Hematopoietic multipotent progenitor cell treated with erythropoietin and hydrocortisone succinate and interleukin-3 and kit ligand, for 8 days (in vitro differentiated cells): ENCODE results near the gene MVD.
"Not testable (repeated sequence)": the region's sequence is repeated elsewhere in the genome, so short reads cannot be mapped to it uniquely, and the experiment has no call there.

Experiments
- DNase-seq: peaks from one replicate; pipeline ENCODE4 v3.0.0-alpha.2; 2015

MVD gene

DNA sequence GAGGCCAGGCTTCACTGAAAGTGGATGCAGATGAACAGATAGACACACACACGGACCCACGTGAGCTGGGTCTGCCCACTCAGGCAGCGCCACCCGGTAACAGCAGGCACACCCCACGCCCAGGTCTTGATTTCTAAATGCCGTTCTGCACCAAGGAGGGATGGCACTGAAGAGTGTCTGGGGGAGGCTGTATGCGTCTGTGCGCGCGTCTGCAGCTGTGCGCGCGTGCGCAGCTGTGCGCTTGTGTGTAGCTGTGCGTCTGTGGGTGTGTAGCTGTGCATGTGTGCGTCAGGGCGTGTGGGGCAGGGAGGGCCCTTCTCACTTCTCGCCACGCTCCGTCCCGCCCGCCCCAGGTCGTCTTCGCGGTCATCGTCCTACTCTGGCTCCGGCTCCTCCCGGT lies 40.0 kb downstream of the MVD start:
- no peak for DNase-seq

DNA sequence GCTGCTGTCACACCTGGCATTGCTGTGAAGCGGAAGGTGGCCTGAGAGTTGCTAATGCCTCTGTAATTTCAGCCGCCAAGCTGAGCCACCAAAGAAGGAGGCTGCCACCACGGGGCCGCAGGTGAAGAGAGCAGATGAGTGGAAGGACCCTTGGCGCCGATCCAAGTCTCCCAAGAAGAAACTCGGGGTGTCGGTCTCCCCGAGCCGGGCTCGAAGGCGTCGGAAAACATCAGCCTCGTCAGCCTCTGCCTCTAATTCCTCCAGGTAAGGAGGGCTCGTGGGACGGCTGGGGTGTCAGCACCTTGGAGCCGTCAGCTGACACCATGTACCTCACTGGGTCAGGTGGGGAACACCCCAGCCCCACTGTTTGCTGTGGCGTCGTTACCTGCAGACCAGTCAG lies 40.8 kb downstream of the MVD start:
- no peak for DNase-seq

DNA sequence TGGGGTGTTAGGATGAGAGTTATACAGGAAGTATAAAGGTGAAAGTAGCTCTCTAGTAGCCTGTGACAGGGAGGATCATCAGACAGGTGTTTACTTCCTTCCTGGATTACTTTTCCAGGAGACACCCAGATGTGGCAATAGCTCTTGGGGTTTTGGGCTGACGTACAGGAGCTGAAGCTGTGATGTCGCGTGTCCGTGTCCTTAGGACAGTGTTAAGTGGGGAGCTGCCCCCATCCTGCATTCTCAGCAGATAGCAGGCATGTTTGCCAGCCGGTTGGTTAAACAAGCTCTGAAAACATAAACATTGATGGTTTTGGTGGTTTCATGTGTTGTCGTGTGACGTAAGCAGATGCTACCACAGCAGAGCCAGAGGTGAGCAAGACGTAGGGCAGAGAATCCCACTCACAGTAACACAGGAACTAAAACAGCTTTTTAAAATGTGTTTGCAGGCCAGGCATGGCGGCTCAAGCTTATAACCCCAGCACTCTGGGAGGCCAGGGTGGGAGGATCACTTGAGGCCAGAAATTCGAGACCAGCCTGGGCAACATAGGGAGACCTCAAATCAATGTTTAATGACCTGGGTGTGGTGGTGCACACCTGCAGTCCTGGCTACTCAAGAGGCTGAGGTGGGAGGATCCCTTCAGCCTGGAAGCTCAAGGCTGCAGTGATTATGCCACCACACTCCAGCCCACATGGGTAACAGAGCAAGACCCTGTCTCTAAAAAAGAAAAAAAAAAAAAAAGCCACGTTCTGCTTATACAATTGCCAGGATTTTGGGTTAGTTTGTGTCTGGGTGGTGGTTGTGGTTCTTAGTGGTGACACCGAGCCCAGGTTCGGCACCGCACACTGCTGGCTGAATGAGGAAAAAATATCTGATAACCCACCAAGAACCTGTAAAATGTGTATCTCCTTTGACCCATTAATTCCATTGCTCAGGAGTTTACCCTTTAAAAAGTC lies 42.8 kb downstream of the MVD start:
- no peak for DNase-seq

DNA sequence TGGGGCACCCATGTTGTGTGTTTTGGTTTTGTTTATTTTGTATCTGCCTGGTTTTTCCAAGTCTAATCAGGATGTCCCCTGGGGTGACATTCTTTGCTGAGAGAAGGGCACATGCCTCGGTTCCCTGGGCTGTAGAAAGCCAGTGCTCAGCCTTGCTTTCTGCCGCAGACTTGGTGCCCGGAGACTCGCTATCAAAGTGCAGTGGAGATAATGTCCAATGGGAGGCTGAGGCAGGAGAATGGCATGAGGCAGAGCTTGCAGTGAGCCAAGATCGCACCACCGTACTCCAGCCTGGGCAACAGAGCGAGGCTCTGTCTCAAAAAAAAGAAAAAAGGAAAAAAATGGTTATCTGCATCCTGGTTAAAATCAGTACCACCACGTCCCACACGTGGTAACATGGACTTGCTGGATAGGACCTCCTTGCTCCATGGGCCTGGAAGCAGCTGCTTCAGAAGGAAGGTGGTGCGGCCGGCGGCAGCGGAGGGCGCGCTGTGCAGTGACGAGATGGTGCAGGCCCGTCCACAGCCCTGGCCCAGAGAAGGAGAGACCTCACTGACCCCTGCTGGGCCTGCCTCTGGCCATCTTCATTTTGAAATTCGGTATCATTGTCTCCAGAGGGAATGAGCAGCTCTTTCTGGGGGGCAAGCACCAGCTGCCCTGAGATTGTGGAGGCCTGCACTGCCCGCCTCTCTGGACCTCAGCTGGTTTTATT lies 43.8 kb downstream of the MVD start:
- no peak for DNase-seq

DNA sequence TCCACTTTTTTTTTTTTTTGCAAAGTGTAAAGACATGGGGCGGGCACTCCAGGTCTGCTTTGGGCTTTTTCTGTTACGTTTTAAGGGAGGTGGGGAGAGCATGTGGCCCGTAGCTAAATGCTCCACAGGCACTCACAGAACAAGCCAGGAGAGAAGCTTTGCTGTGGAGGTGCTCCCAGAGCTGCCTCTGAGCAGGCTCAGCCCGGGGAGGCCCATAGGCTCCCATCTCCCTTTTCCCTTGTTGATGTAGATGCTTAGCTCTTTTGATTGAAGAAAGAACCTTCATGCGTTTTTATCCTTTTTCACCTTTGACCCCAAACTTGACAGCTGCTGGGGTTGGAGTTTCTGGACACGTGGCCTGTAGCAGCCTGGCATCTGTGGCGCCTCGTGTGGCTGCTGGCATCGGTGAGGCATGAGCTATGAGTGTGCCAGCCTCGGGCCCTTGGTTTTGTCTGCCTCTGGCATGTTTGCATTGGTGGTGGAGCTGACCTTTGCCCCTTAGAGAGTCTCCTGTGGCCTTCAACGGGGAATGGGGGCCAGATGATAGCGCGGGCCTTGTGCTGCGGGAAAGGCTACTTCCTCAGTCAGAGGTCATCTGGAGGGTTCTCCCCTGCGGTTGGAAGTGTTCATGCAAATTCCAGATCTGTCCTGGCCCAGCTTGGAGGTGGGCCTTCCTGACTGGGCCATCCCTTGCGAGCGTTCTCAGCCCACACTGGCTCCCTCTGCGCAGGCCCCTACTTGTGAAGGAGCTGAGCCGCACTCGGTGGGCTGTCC lies 44.5 kb downstream of the MVD start:
- no peak for DNase-seq

DNA sequence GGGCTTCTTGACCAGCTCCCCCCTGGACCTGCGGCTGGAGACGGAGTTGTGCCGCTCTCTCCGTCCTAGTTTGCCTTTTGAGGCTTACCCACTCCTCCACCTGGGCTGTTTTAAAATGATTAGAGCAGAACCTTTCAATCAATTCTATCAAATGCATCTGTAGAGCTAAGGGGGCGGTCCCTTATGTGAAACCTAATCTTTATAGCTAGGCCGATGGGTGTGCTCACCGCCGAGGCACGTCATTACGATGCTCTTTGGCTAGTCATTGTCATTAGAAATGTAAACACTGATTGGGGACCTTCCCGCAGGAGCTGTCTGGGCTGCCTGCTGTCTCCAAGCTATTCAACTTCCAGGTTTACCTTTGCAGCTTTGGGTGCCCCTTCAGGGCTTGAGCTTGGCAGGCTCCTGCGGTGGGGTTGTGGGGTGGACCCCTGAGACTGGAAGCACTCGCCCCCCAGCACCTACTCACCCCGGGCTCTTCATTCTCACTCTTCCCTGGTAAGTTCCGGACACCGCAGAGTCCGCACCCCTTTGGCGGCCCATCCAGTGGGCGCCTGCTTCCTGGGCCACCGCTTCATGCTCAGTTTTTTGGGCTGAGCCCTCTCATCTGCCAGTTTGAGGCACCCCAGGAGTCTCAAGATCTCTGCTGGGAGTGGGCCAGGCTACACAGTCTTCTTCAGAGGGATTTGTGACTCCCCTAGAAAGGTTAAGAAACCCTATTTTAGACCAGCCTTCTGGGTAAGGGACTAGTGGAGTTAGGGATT lies 45.4 kb downstream of the MVD start:
- no peak for DNase-seq

DNA sequence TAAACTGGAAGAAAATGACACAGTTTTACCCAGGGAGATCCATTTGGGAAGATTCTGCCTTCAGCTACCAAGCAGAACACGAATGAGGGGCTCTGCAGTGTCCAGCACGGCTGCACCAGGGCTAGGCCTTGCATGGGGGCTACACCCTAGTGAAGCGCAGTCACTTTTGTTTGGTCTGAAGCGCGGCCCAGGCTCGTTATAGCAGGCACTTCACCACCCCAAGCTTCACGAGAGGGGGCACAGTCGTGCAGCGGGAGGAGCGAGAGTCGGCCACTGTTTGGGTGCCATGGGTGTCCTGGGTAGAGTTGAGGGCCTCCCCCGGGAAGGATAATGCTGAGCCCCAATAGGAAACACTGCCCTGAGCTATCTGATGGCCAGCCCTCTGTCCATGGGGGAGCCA lies 46.2 kb downstream of the MVD start:
- DNase-seq: no peak

DNA sequence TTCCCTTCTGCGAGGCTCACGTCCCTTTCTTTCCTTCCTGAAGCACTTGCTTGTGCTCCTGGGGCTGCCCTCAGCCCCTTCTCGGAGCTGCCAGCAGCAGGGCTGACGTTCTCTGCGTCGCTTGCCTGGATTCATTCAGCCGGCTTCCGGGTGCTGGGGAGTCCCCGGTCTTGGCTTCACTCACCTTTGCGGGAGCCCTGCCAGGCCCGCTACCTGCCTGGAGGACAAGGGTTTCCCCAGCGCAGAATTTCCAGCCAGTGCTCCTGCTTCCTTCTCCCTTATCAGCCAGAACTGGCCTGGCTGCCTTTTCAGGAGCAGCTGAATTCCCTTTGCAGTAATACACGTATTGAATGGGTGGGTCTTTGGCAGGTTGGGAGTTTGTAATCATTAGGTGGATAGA lies 46.6 kb downstream of the MVD start:
- no peak for DNase-seq

DNA sequence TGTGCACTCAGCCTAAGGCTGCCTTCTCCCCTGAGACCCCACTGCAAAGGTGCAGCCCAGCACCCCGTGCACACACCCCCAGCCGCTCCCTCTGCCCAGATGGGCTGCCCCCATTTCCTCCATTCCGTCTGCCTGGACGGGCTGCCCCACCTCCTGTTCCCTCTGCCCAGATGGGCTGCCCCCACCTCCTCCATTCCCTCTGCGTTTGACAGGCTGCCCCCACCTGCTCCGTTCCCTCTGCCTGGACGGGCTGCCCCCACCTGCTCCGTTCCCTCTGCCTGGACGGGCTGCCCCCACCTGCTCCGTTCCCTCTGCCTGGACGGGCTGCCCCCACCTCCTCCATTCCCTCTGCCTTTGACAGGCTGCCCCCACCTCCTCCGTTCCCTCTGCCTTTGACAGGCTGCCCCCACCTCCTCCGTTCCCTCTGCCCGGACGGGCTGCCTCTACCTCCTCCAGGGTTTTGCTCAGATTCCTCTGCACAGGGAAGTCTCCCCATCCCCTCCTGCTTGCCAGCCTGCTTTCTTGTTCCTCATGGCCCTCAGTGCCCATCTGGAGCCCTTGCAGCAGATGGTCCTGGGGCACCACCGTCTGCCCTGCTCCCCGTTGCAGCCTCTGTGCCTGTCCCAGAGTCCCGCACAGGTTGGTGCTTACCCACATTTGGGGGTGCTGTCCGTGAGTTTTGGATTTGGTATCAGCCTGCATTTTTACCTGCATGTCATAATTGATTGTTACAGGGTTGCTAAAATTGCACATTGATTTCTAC lies 47.9 kb downstream of the MVD start:
- DNase-seq: no peak

DNA sequence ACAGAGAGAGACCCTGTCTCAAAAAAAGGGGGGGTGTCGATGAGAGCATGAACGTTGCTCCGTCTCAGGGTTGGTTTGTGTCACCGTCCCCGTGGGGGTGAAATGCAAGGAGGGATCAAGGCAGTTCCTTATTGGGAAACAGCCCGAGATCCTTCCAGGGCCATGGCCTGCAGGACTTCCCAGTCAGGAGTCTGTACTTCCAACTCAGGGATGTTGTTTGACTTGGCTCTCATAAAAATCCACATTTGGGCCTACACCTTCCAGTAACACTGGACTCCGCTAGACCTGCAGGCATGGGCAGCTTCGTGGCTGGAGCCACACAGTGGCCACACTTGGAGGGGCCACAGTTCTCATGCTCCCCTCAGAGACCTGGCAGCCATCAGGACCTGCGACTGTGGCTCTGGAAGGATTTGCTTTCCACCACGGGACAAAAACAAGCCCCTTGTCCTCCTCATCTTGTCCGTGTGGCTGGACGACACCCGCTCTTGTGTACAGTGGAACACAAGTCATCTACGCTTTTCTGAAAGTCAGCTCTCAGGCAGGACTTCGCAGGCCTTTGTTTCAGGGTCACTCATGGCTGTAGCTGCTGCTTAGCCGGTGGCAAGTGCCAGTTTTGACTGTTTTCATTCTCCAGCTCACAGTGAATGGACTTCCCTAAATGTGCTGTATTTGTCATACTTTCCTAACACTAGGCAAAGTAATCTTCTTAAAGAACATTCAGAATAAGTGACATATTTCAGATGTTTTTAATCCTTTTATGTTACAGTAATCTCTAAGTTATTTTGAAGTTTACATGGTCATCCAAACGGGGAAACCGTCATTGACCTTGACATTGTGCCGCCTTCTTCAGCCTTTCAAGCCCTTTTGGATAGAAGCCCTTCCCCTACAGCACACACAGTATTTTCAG lies 48.7 kb downstream of the MVD start:
- DNase-seq: no peak

DNA sequence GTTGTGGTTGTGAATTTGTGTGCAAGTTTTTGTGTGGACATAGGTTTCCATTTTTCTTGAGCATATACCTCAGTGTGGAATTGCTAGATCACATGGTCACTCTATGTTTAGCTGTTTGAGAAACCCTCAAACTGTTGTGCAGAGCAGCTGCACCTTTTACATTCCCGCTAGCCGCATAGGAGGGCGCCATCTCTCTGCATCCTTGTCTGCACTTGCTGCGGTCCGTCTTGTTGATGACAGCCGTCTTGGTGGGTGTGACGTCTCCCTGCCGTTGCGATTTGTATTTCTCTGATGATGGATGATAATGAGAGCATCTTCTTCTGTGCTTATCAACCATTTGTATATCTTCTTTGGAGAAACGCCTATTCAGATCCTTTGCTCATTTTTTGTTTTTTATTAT lies 49.6 kb downstream of the MVD start:
- DNase-seq: no peak

DNA sequence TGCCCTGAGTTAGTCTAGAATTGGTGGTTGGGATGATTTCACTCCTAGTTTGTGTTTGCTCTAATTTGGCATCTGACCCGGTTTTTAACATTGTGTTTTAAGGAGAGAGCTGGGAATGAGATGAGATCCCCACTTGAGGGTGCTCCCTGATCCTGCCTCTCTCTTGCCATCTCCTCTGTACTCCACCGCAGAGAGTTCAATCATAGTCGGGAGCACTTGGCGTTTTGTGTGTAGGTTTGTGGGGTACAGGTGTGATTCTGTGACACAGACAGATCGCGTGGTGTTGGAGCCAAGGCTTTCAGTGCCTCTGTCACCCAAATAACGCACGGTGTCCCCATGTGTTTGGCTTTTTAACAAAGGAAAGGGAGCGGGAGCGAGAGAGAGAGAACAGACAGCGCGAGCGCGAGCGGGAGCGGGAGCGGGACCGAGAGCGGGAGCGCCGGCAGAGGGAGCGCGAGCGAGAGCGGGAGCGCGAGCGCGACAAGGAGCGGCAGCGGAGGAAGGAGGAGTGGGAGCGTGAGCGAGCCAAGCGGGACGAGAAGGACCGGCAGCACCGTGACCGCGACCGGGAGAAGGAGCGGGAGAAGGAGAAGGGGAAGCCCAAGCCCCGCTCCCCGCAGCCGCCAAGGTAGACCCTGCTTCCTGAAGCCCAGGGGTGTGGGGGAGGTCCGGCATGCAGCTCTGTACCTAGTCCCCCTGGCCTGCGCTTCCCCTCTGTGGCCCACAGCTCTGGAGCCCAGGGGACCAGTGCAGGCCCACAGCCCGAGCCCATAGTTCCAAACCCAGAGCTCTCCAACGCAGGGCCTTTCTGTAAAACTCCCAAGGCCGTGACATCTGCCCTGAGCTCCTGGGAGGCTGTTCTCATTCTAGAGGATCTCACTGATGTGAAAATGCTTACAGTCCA lies 51.7 kb downstream of the MVD start:
- DNase-seq: no peak

DNA sequence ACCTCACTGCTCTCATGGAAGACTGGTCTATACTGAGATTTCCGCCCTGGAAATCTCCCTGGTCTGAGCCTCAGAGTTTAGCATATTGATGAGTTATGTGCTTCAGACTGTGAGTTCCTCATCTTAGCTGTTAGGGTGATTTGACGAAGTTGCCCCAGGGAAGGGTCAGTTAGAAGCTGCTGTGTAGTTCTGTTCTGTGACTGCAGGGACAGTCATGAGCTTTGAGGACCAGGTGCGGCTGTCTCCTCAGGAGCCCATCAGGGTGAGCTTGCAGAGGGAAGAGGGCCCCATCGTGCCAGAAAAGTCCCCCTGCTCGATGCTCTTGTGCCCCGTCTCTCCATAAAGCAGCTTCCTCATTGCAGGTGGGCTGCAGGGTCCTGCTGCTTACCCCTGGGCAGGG lies 52.8 kb downstream of the MVD start:
- no peak for DNase-seq

DNA sequence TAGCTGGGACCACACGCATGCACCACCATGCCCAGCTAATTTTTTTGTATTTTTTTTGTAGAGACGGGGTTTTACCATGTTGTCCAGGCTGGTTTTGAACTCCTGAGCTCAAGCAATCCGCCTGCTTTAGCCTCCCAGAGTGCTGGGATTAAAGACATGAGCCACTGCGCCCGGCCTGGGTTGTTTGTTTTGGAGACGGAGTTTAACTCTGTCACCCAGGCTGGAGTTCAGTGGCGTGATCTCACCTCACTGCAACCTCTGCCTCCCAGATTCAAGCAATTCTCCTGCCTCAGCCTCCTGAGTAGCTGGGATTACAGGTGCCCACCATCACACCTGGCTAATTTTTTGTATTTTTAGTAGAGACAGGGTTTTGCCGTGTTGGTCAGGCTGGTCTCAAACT lies 53.5 kb downstream of the MVD start:
- DNase-seq: not testable (repeated sequence)

DNA sequence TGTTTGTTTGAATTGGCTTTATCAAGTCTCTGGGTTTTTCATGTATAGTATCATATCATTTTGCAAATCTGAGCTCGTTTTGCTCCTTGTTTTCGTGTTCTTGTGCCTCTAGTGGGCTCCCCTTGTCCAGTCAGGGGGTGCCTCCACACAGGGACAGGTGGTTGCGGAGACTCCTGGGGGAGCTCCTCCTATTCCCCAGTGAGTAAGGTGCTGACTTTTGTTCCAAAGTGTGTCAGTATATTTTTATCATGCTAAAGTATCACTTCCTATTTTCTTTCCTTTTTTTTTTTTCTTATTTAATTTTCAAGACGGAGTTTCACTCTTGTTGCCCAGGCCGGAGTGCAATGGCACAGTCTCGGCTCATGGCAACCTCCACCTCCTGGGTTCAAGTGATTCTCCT lies 54.8 kb downstream of the MVD start:
- DNase-seq: no peak

DNA sequence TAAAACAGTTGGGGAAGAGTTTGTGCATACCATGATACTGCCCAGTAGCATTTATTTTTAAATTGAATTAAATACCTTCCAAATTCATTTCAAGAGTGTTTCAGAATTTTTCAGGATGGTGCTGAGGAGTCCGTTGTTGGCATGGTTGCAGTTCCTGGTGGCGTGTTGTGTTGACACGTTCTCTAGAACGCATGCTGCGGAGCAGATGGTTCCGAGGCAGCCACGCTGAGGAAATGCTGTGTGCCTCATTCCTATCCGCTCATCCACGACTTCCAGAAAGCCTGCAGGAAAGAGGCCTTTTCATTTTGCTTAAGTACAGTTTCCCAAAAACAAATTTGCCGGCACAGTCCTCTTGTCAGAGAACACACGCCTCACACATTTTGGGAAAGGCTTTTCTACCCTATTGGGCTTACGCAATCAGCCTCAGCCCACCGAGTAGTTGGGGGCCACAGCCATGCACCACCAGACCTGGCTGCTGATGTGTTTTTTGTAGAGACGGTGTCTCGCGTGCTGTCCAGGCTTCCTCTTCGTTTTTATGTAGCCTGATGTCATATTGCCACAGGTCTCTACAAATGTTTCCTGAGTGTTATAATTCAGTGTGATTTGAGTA lies 56.6 kb downstream of the MVD start:
- DNase-seq: no peak

DNA sequence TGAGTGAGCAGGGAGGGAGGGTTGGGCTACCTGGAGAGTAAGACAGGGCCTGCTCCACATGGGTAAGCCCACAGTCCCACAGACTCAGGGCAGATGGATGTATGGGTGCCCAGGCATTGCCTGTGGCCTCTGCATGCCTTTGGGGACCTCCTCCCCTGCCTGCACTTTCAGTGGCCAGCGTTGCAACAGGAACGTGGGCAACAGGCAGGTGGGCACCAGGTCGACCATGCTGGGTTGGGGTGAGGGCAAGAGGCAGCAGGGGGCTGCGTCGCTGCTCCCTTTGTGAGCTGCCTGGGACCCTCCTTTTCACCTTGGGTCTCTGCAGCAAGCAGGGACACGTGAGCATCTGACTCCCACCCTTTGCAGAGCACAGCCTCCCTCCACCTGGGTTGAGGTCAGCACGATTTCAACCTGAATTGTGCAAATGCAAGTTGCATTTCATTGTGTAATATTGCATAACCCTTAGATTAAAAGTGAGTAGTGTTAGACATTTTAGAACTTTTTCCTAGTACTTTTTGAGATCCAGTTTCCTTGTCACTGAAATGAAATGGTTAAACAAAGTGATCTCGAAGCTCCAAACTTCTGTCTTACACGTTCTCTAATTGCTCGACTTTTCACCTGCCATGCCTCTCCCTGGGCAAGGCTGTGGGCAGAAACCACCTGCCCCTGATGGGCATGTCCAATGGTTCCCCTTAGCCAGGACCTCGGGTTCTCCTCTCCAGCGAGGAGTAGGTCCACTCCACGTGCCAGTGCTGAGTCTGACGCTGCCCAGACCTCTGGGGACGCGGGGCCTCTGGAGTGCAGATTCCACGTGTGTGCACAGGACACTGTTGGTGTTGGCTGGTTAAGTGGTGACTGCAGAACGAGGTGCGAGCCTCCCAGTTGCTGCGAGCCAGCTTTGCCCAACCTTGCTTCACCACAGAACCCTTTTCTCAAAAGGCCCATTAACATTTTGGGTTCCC lies 57.4 kb downstream of the MVD start:
- no peak for DNase-seq

DNA sequence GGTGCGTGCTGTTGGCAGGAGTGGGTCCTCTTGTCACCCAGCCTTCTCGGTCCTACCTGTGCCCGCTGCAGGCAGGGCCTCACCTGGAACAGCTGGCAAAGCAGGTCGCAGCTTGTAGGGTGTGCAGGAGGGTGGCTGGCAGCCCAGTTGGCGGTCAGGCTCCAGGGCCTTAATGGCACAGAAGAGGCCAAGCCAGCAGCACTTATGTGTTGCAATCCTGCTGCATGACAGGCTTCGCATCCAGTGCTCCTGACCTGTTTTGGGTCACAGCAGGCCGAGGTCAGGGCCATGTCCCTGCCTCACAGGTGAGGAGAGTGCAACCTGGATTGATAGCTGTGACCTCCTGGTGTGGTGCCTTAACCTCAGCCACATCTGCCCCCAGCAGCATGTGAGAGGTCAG lies 60.8 kb downstream of the MVD start:
- no peak for DNase-seq
